Left ventricle myocardium inferior (tissue), 1 donor: ENCODE measurements around the gene TTLL5. TPM values are rescaled to one million over a fixed set of nuclear protein-coding genes. Genes with fewer than 3 reads are reported as not detected.
A peak's percentile ranks its signal among the peaks of the same experiment; 100 is the strongest.

Experiments
- DNase-seq: peaks from one replicate; pipeline ENCODE4 v3.0.0-alpha.2; 2020
- H3K27ac ChIP-seq: fragments of 200-600 bp; replicated peaks from 2 replicates; pipeline ENCODE4 v1.8.0; 2021
- H3K27me3 ChIP-seq: fragments of 200-600 bp; 2 replicates; pipeline ENCODE4 v1.8.0; 2021; ENCODE audit warnings: low read depth
- H3K36me3 ChIP-seq: fragments of 200-600 bp; 2 replicates; pipeline ENCODE4 v1.8.0; 2021
- H3K4me1 ChIP-seq: fragments of 200-600 bp; 2 replicates; pipeline ENCODE4 v1.8.0; 2021
- H3K4me3 ChIP-seq: fragments of 200-600 bp; 2 replicates; pipeline ENCODE4 v1.8.0; 2021; ENCODE audit warnings: mild to moderate bottlenecking, moderate library complexity
- H3K9me3 ChIP-seq: fragments of 200-600 bp; replicated peaks from 2 replicates; pipeline ENCODE4 v1.8.0; 2021
- intact Hi-C: fragments of 100-400 bp; cut with micrococcal nuclease; formaldehyde crosslinking; loops from one replicate; pipeline ENCODE4 v1.11.0; 2022
- total RNA-seq: library from RNA; stranded (reverse); fragmentation: NEBNext Ultra II Directional; extraction: Animal tissue kit (Norgen Biotek cat#: 25700); gene quantifications from one replicate; pipeline ENCODE4 v1.2.1, GENCODE V29; 2021
- TF ChIP-seq, protein P1 (sequence below): fragments of 200-600 bp; IDR thresholded peaks from 2 replicates; pipeline ENCODE4 v1.8.0; 2021; ENCODE audit warnings: antibody characterized with exemption, mild to moderate bottlenecking, borderline replicate concordance
- donor health status: DM: no; HTN: yes; CAD: no; lungs with severe emphysema.

TTLL5 gene
- total RNA-seq, 1 donor from 2014 or later = 16.3 TPM

DNA sequence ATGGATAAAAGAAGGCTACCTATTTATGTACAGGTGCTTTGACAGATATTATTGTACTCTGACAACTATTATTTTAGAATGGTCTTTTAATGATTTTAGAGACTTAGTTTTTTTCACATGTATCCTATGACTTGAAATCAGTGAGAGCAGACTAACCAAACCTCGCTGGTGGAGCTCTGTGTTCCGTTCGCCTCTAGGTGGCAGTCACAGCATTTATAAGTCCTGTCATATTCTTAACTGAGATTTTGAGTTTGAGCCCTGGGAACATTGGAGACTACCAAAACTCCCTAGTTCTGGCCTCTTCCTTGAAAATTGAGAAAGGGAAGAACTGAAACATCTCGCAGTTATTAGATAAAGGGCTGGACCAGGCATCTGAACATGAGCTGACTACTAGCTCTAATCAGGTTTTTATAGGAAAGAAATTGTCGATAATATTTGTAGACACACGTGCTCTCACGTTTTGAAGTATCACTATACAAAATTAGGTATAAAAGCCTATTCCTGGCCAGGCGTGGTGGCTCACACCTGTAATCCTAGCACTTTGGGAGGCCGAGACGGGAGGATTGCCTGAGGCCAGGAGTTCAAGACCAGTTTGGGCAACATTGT, 48.3 kb downstream of the TTLL5 start:
- Histone ChIP-seq H3K27ac (no peak overlapping the region), H3K4me3 (no peak overlapping the region), H3K36me3 (peaks cover 7% of the 10 kb centered on the region), H3K4me1 (peaks cover 28% of the 10 kb centered on the region), H3K27me3 (no peaks in the 10 kb centered on the region), H3K9me3 (no peaks in the 10 kb centered on the region)
- TF ChIP-seq, protein P1, sequence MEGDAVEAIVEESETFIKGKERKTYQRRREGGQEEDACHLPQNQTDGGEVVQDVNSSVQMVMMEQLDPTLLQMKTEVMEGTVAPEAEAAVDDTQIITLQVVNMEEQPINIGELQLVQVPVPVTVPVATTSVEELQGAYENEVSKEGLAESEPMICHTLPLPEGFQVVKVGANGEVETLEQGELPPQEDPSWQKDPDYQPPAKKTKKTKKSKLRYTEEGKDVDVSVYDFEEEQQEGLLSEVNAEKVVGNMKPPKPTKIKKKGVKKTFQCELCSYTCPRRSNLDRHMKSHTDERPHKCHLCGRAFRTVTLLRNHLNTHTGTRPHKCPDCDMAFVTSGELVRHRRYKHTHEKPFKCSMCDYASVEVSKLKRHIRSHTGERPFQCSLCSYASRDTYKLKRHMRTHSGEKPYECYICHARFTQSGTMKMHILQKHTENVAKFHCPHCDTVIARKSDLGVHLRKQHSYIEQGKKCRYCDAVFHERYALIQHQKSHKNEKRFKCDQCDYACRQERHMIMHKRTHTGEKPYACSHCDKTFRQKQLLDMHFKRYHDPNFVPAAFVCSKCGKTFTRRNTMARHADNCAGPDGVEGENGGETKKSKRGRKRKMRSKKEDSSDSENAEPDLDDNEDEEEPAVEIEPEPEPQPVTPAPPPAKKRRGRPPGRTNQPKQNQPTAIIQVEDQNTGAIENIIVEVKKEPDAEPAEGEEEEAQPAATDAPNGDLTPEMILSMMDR = peak; percentile 88
- peak; percentile 64 for DNase-seq
- intact Hi-C loops = loop anchor here (10.0 kb wide), 1 partner anchor 645 kb away; no protein-coding TSS in a partner anchor

DNA sequence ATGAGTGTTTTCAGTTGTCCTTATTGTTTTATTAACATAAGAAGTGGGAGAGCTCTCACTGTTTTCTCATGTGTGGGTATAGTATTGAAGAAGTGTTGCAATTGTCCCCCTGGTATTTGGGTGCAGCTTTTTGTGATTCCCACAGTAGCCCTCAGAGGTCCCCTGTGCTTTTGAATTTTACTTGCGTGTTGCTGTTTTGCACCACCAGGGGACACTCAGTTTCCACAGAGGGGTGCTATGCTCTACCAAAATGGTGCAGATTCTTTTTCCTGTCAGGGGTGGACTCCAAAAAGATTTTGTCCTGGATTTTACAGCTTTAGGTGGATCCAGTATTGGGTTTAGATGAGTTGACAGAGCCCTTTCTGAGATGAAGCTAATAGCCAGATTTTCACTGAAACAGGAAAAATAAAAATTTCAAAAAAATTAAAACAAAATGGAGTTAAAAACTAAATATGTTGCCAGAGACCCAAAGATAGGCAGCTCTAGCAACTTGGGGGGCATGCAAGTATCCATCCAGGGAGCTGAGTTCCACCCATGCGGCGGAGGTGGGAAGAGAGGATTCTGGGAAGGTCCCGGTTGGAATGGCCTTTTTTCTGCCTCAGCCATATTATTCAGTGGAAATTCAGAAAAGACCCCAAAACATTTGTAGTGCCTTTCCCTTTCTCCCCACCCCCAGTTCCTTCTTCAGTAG, 50.2 kb downstream of the TTLL5 start:
- Histone ChIP-seq H3K27me3 (no peaks in the 10 kb centered on the region), H3K4me1 (peaks cover 26% of the 10 kb centered on the region), H3K27ac (peak overlapping the region; percentile 84), H3K4me3 (no peak overlapping the region), H3K9me3 (no peaks in the 10 kb centered on the region), H3K36me3 (peaks cover 7% of the 10 kb centered on the region)
- TF ChIP-seq, protein P1 = peak; percentile 71
- DNase-seq = no peak
- intact Hi-C loops = loop anchor here (10.0 kb wide), 1 partner anchor 274 kb away; the partner anchor contains the start of genes IFT43 and TGFB3

DNA sequence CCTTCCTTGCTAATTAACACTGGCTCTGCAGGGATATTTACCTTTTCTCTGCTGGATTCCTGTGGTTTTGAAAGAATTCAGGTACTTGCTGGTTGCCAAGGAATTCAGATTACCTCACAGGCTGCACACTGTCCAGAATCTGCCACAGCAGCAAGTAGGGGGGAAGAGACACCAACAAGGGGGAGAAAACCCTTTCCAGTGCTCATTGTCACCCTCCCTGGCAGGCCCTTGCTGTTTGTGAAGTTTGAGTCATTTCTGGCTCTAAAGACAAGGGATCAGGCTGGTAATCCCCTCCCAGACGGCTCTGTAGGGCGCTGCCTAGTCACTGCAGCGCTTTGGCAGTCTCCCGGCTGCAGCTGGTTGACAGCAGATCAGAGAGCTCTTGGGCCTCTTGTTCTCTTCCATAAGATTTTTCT, 50.8 kb downstream of the TTLL5 start:
- Histone ChIP-seq H3K4me1 (peaks cover 26% of the 10 kb centered on the region), H3K9me3 (no peaks in the 10 kb centered on the region), H3K27me3 (no peaks in the 10 kb centered on the region), H3K27ac (peak overlapping the region; percentile 84), H3K4me3 (no peak overlapping the region), H3K36me3 (peaks cover 7% of the 10 kb centered on the region)
- TF ChIP-seq, protein P1 = no peak
- intact Hi-C loops = loop anchor here (10.0 kb wide), 1 partner anchor 273 kb away; the partner anchor contains the start of genes IFT43 and TGFB3
- DNase-seq = peak; percentile 58

DNA sequence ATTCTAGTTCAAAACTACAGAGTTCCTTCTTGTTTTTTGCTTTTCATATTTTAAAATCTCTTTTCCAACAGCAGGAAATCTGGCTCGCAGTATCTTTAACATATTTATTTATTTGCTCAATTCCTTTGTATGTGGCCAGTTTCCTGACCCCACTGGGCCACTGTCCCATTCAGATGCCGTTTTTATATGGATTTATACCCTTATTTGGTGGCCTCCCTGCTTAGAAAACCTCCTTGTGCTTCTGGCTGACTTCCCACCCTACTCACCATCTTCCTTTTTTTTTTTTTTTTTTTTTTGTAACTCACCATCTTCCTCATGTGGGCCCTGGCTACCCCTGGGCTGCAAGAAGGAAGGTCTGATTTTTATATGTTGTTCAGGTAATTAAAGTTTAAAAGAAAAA, 53.9 kb downstream of the TTLL5 start:
- no peaks in the 10 kb centered on the region for H3K36me3 ChIP-seq
- no peaks in the 10 kb centered on the region for H3K9me3 ChIP-seq
- no peak for DNase-seq
- intact Hi-C loops = loop anchor here (10.0 kb wide), 1 partner anchor 270 kb away; the partner anchor contains the start of genes IFT43 and TGFB3
- no peaks in the 10 kb centered on the region for H3K27me3 ChIP-seq
- H3K27ac ChIP-seq = peak overlapping the region; percentile 61
- TF ChIP-seq, protein P1 = no peak
- no peak overlapping the region for H3K4me3 ChIP-seq
- H3K4me1 ChIP-seq = peaks cover 49% of the 10 kb centered on the region

DNA sequence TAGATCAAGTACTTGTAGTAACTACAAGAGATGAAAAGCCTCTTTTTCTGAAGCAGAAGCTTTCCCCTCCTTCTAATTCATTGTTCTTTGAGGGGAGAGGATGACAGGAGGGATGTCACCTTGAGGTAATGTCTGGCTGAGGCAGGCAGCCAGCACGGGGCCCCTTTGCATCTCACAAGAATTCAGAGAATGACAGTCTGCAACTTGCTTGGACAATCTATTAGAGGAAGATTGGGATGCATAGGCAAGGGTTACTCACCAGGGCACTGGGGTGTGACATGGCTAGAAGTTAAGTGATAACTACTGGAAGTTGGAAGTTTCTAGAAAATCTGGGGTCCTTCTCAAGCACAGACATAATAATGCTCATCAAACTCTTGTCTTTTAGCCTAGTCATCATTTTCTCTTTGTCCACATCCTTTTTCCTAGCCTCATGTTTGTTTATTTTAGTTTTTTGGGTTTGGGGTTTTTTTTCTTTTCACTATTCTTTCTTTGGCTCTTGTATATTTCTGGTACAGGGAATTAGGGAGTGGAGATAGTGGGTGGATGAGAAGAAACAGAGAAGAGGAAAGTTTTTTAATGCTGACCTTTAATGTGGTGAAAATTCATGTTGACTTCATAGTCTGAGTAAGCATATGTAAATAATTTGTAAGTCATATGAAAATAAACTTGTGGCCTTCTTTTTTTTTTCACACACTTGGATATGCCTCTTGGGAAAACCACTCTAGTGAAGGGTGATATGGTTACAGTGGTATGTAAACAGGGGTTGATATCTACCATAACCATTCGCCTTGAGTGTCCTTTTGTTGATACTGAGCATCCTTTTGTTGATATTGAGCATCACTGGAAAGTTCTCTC, 55.1 kb downstream of the TTLL5 start:
- intact Hi-C loops = loop anchor here (10.0 kb wide), 1 partner anchor 269 kb away; the partner anchor contains the start of genes IFT43 and TGFB3
- TF ChIP-seq, protein P1 = no peak
- H3K9me3 ChIP-seq = no peaks in the 10 kb centered on the region
- no peak overlapping the region for H3K4me3 ChIP-seq
- no peak for DNase-seq
- H3K27ac ChIP-seq = peak overlapping the region; percentile 61
- no peaks in the 10 kb centered on the region for H3K27me3 ChIP-seq
- H3K36me3 ChIP-seq = no peaks in the 10 kb centered on the region
- peaks cover 59% of the 10 kb centered on the region for H3K4me1 ChIP-seq
